ENCODE results near the gene CNP. TPM values are rescaled to one million over a fixed set of nuclear protein-coding genes. Genes with fewer than 3 reads are reported as not detected.

CNP gene
- total RNA-seq, 1 experiment from 2014 or later, result 51.2 TPM

DNA sequence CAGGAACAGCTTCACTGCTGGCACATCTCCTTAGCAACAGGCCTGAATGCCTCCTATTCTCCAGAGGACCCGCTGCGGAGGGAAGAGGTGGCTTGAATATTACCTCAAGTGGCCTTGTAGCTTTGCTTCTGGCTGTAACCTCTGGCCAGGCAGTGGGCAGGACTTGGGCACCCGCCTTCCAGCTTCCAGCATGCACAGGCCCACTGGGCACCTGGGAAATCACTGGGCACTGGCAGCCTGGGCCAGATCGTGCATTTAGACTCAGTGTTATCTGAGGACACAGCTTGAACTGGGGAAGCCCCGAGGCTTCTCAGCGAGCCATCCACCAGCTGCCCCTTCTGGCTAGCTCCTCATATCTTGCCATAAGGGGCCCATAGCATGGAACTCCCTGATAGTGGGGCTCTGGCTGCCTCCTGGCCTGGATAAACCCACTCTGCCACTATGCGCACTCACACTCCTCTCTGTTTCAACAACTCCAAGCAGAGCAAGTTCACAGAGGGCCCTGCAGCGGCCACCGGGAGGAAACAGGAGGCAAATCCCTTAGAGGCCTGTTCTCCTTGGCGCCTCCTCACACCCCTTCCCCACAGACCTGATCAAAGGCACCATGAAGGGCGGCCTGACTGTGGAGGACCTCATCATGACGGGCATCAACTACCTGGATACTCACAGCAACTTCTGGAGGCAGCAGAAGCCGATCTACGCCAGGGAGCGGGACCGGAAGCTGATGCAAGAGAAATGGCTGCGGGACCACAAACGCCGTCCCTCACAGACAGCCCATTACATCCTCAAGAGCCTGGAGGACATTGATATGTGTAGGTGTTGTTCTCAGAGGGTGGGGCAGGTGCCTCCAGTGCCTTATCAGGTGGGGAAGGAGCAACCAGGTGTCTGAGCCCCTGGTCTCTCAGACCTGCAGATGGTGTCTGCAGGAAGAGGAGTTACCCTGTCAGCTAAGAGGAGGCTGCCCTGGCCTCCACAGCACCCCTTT lies 28.3 kb upstream of the CNP start (continued):
- TF ChIP-seq RAD21 (IDR thresholded peaks at IDR 0.05; ENCODE audit: low read depth) (no peak), JUND (IDR thresholded peaks at IDR 0.05) (no peak), EGR1 (IDR thresholded peaks at IDR 0.05; ENCODE audit: low read depth) (no peak), ZNF274 (IDR thresholded peaks at IDR 0.05; ENCODE audit: low read depth, low read length) (no peak), SRF (IDR thresholded peaks at IDR 0.05; ENCODE audit: low read depth) (no peak)

DNA sequence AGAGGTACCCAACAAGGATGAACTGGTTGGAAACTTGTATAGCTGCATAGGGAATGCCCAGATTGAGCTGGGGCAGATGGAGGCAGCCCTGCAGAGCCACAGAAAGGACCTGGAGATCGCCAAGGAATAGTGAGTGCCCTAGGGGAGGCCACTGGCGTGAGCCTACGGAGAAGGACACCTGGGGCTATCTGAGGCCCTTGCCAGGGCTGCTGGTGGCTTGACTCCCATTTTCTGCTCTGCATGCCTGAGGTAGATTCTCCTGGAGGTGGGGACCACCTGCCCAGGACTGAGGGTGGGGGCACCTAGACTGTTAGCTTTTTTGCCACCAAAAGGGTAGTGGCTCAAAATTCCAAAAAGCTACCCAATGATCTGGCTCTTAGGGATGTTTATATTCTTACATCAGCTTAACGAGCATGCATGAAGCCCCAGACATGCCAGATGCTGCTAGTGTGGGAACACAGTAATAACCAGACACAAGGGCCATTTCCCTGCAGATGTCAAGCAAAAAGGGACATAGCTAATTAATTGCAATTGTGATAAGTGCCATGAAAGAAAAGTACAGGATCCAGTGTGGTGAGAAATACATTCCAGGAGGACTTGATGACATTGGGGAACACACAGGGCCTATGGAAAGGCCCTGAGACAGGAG lies 27.4 kb upstream of the CNP start:
- ChIA-PET CTCF (no interaction called here), POLR2A (interaction anchor here (0.6 kb wide), 1 partner anchor 12 kb away, joined by 3 read pairs; no protein-coding TSS in a partner anchor), RAD21 (ENCODE audit: low non-redundant PET in 1 of 2, low total read pairs in 2 of 2, uncharacterized antibody in 2 of 2, unreplicated experiment in 2 of 2) (no interaction called here)
- H3K4me3 ChIP-seq (replicated peaks in 1 of 2; ENCODE audit: low read depth in 1 of 2, low read length in 2 of 2), result no peak overlapping the region
- no peaks in the 10 kb centered on the region for H3K9me2 ChIP-seq (ENCODE audit: insufficient read depth)
- no peaks in the 10 kb centered on the region for H3K36me3 ChIP-seq (ENCODE audit: control insufficient read depth in 1 of 2, insufficient read depth in 2 of 2, low read length in 2 of 2)
- intact Hi-C loops (cut with micrococcal nuclease), result no loop called here
- H3K4me1 ChIP-seq (ENCODE audit: control insufficient read depth in 1 of 2, insufficient read depth in 2 of 2, low read length in 2 of 2), result peaks cover 3 to 16% of the 10 kb centered on the region in 2 experiments; a peak in 3 of 4 replicates
- no peaks in the 10 kb centered on the region for H3K27me3 ChIP-seq (ENCODE audit: insufficient read depth, low read length)
- TF ChIP-seq, protein P1, sequence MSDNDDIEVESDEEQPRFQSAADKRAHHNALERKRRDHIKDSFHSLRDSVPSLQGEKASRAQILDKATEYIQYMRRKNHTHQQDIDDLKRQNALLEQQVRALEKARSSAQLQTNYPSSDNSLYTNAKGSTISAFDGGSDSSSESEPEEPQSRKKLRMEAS (IDR thresholded peaks at IDR 0.05), result no peak
- no peak for TF ChIP-seq POLR2AphosphoS5 (IDR thresholded peaks at IDR 0.05; ENCODE audit: low read depth, low read length)
- ATAC-seq, result no peak
- no TSS peak for BruUV-seq (replicated peaks)
- H2AFZ ChIP-seq (ENCODE audit: low read depth, low read length, poor library complexity, severe bottlenecking), result no peak overlapping the region
- H3K9ac ChIP-seq (ENCODE audit: low read length), result no peak overlapping the region
- H3K4me2 ChIP-seq (ENCODE audit: low read length), result no peak overlapping the region
- no peak for DNase-seq (ENCODE audit: low read depth, low spot score)
- no peaks in the 10 kb centered on the region for H3K9me3 ChIP-seq (ENCODE audit: control insufficient read depth in 1 of 2, insufficient read depth in 1 of 2, low read depth in 1 of 2, low read length in 2 of 2)
- H3K27ac ChIP-seq (ENCODE audit: low read depth, low read length), result no peak overlapping the region
- H3K79me2 ChIP-seq (ENCODE audit: insufficient read depth, low read length), result no peaks in the 10 kb centered on the region
- no peaks in the 10 kb centered on the region for H4K20me1 ChIP-seq (ENCODE audit: insufficient read depth)
